DLD1 (cell line): ENCODE data around the gene TMC4.
"Not testable (repeated sequence)": the region's sequence is repeated elsewhere in the genome, so short reads cannot be mapped to it uniquely, and the experiment has no call there.

ENCODE experiments used
- in situ Hi-C: cut with HindIII; loops from 2 replicates; pipeline ENCODE4 v1.10.0; 2017; ENCODE audit warnings: low sequenced_read_pairs

The TMC4 gene

GRCh38 chr19:54204767-54205468, 32.0 kb upstream of the TMC4 start:
- in situ Hi-C loops, result no loop called here

- in situ Hi-C loops, result no loop called here
These were observed 30.2 kb upstream of the TMC4 start for GRCh38 chr19:54203151-54203611.

GRCh38 chr19:54201980-54202379, 29.0 kb upstream of the TMC4 start:
- in situ Hi-C loops, result no loop called here

- in situ Hi-C loops, result no loop called here
These were observed 28.3 kb upstream of the TMC4 start for GRCh38 chr19:54201172-54201701.

GRCh38 chr19:54199401-54199800, 26.4 kb upstream of the TMC4 start:
- in situ Hi-C loops, result no loop called here

- in situ Hi-C loops, result no loop called here
These were observed 24.2 kb upstream of the TMC4 start for GRCh38 chr19:54197121-54197520.

GRCh38 chr19:54196536-54196935, 23.6 kb upstream of the TMC4 start:
- in situ Hi-C loops, result no loop called here

GRCh38 chr19:54194463-54194862, 21.5 kb upstream of the TMC4 start:
- in situ Hi-C loops, result not testable (repeated sequence)

GRCh38 chr19:54193011-54193410, 20.1 kb upstream of the TMC4 start:
- in situ Hi-C loops, result no loop called here

GRCh38 chr19:54191811-54192453, 19.0 kb upstream of the TMC4 start:
- in situ Hi-C loops, result no loop called here

- in situ Hi-C loops, result no loop called here
These were observed 18.3 kb upstream of the TMC4 start, which contains the start of gene TSEN34 for GRCh38 chr19:54191011-54191810. TSEN34 (plus strand) TSS chr19:54191308; CDS start chr19:54191365, 57 bp downstream.

GRCh38 chr19:54190503-54191010, 17.6 kb upstream of the TMC4 start:
- in situ Hi-C loops, result no loop called here

GRCh38 chr19:54189735-54190502, 17.0 kb upstream of the TMC4 start:
- in situ Hi-C loops, result no loop called here

- in situ Hi-C loops, result no loop called here
These were observed 16.3 kb upstream of the TMC4 start, which contains the start of gene MBOAT7 for GRCh38 chr19:54189145-54189734. MBOAT7 (minus strand) TSS chr19:54189580; CDS start chr19:54188508, 1,072 bp downstream.

- in situ Hi-C loops, result no loop called here
These were observed 15.4 kb upstream of the TMC4 start for GRCh38 chr19:54188215-54188871.

- in situ Hi-C loops, result no loop called here
These were observed 14.0 kb upstream of the TMC4 start for GRCh38 chr19:54186934-54187381.

- in situ Hi-C loops, result no loop called here
These were observed 13.4 kb upstream of the TMC4 start for GRCh38 chr19:54186351-54186750.

GRCh38 chr19:54183431-54183830, 10.5 kb upstream of the TMC4 start:
- in situ Hi-C loops, result no loop called here

- in situ Hi-C loops, result not testable (repeated sequence)
These were observed 8.9 kb upstream of the TMC4 start for GRCh38 chr19:54181894-54182293.
